Tibial nerve (tissue), 4 donors: ENCODE measurements around the gene CSF3. TPM values are rescaled to one million over a fixed set of nuclear protein-coding genes. Genes with fewer than 3 reads are reported as not detected.
"Not testable (repeated sequence)": the region's sequence is repeated elsewhere in the genome, so short reads cannot be mapped to it uniquely, and the experiment has no call there.

Experiments used
- DNase-seq, 2 donors: peaks; one replicate each; pipeline ENCODE4 v3.0.0-alpha.2; 2019; ENCODE audit warnings: low spot score in 2 of 2
- H3K27ac ChIP-seq, 4 donors: fragments of 200-600 bp; sonication (generic) in 3 of 4; one replicate each; pipeline ENCODE4 v1.5.1; 2017 to 2019; ENCODE audit warnings: mild to moderate bottlenecking in 1 of 4
- H3K27me3 ChIP-seq, 2 donors: fragments of 200-600 bp; sonication (generic) in 1 of 2; one replicate each; pipeline versions ENCODE4 v1.5.1 to v1.6.0; 2017 to 2019
- H3K36me3 ChIP-seq, 3 donors: fragments of 200-600 bp; sonication (generic); one replicate each; pipeline ENCODE4 v1.5.1; 2018 to 2019
- H3K4me1 ChIP-seq, 4 donors: fragments of 200-600 bp; sonication (generic) in 3 of 4; one replicate each; pipeline ENCODE4 v1.5.1; 2017 to 2019
- H3K4me3 ChIP-seq, 4 donors: fragments of 200-600 bp; sonication (generic) in 3 of 4; one replicate each; pipeline ENCODE4 v1.5.1; 2017 to 2019; ENCODE audit warnings: mild to moderate bottlenecking in 1 of 4, moderate library complexity in 1 of 4
- H3K9me3 ChIP-seq, 4 donors: fragments of 200-600 bp; sonication (generic) in 3 of 4; one replicate each; pipeline ENCODE4 v1.5.1; 2017 to 2019
- CTCF ChIP-seq, 5 experiments: fragments of 200-600 bp in 3 of 5; fragments of 450-650 bp in 2 of 5; sonication (generic) in 3 of 5; IDR thresholded peaks; one replicate each; pipeline ENCODE4 v1.5.1; 2016 to 2019; ENCODE audit warnings: antibody characterized with exemption in 5 of 5, mild to moderate bottlenecking in 3 of 5, moderate library complexity in 2 of 5
- EP300 ChIP-seq, 2 donors: sonication (generic); formaldehyde crosslinking; IDR thresholded peaks; one replicate each; pipeline ENCODE4 v1.6.1; 2017; ENCODE audit warnings: antibody characterized with exemption in 2 of 2, mild to moderate bottlenecking in 1 of 2
- POLR2A ChIP-seq, 2 donors: fragments of 450-650 bp; IDR thresholded peaks; one replicate each; pipeline ENCODE4 v1.6.1; 2017; ENCODE audit warnings: antibody characterized with exemption in 2 of 2, mild to moderate bottlenecking in 2 of 2, moderate library complexity in 2 of 2
- WGBS, 2 donors: methylation state at CpG; one replicate each; pipeline ENCODE4 v1.1.5; 2018; 5-methylcytosine and 5-hydroxymethylcytosine counted together
- total RNA-seq, 4 donors: library from RNA; depleted of rRNA; stranded (reverse); fragments of >200 nt; gene quantifications; one replicate each; pipeline ENCODE4 v1.1.0, GENCODE V29; 2016

The CSF3 gene
- total RNA-seq, 4 donors from 2014 or later = 0.59 to 2.1 TPM; not detected in 2

GRCh38 chr17:39996800-39997199, 18.4 kb upstream of the CSF3 start:
- peaks cover 3 to 72% (median 44%) of the 10 kb centered on the region in 3 donors for H3K36me3 ChIP-seq
- WGBS, 2 donors = 26 to 31% methylated on average over 6 of the region's 6 CpGs
- no peaks in the 10 kb centered on the region for H3K27me3 ChIP-seq
- no peak for TF ChIP-seq CTCF (IDR thresholded peaks at IDR 0.05)
- TF ChIP-seq POLR2A (IDR thresholded peaks at IDR 0.05) = no peak
- TF ChIP-seq EP300 (IDR thresholded peaks at IDR 0.05) = no peak
- no peak overlapping the region for H3K4me3 ChIP-seq
- no peak for DNase-seq
- peaks cover 0 to 10% (median 0%) of the 10 kb centered on the region in 4 donors for H3K4me1 ChIP-seq
- no peak overlapping the region for H3K27ac ChIP-seq
- no peaks in the 10 kb centered on the region for H3K9me3 ChIP-seq

GRCh38 chr17:39997543-39997942, 17.7 kb upstream of the CSF3 start:
- H3K4me1 ChIP-seq = peaks cover 0 to 10% (median 0%) of the 10 kb centered on the region in 4 donors
- no peaks in the 10 kb centered on the region for H3K9me3 ChIP-seq
- DNase-seq = no peak
- H3K36me3 ChIP-seq = peaks cover 3 to 65% (median 38%) of the 10 kb centered on the region in 3 donors
- H3K27ac ChIP-seq = no peak overlapping the region
- 69 to 86% methylated on average over 4 of the region's 4 CpGs for WGBS, 2 donors
- H3K27me3 ChIP-seq = no peaks in the 10 kb centered on the region
- TF ChIP-seq POLR2A (IDR thresholded peaks at IDR 0.05) = no peak
- TF ChIP-seq CTCF (IDR thresholded peaks at IDR 0.05) = no peak
- no peak for TF ChIP-seq EP300 (IDR thresholded peaks at IDR 0.05)
- no peak overlapping the region for H3K4me3 ChIP-seq

- Histone ChIP-seq H3K4me1 (peaks cover 0 to 10% (median 0%) of the 10 kb centered on the region in 4 donors), H3K9me3 (no peaks in the 10 kb centered on the region), H3K4me3 (no peak overlapping the region), H3K27me3 (no peaks in the 10 kb centered on the region), H3K27ac (no peak overlapping the region), H3K36me3 (peaks cover 3 to 50% (median 23%) of the 10 kb centered on the region in 3 donors)
- TF ChIP-seq CTCF (IDR thresholded peaks at IDR 0.05) = no peak
- no peak for TF ChIP-seq POLR2A (IDR thresholded peaks at IDR 0.05)
- TF ChIP-seq EP300 (IDR thresholded peaks at IDR 0.05) = no peak
- DNase-seq = no peak
- 74 to 82% methylated on average over 4 of the region's 4 CpGs for WGBS, 2 donors
Observed at GRCh38 chr17:39999067-39999466, 16.2 kb upstream of the CSF3 start.

- Histone ChIP-seq H3K36me3 (peaks cover 3 to 39% (median 12%) of the 10 kb centered on the region in 3 donors), H3K4me1 (peaks cover 0 to 10% (median 0%) of the 10 kb centered on the region in 4 donors), H3K9me3 (no peaks in the 10 kb centered on the region), H3K4me3 (no peak overlapping the region), H3K27ac (no peak overlapping the region), H3K27me3 (no peaks in the 10 kb centered on the region)
- 81 to 89% methylated on average over 7 of the region's 7 CpGs for WGBS, 2 donors
- no peak for DNase-seq
- TF ChIP-seq CTCF (IDR thresholded peaks at IDR 0.05) = no peak
Observed at GRCh38 chr17:40000161-40000560, 15.1 kb upstream of the CSF3 start.

GRCh38 chr17:40001335-40001734, 13.9 kb upstream of the CSF3 start:
- H3K27ac ChIP-seq, H3K4me1 ChIP-seq, H3K9me3 ChIP-seq, DNase-seq, H3K4me3 ChIP-seq, H3K27me3 ChIP-seq: not testable (repeated sequence)
- H3K36me3 ChIP-seq = peaks cover 0 to 27% (median 8%) of the 10 kb centered on the region in 3 donors
- WGBS, 2 donors = 80 to 92% methylated on average over 8 of the region's 8 CpGs

- no peak for DNase-seq
- TF ChIP-seq CTCF (IDR thresholded peaks at IDR 0.05) = no peak
- TF ChIP-seq POLR2A (IDR thresholded peaks at IDR 0.05) = no peak
- TF ChIP-seq EP300 (IDR thresholded peaks at IDR 0.05) = no peak
- Histone ChIP-seq H3K4me1 (no peaks in the 10 kb centered on the region), H3K4me3 (no peak overlapping the region), H3K27me3 (no peaks in the 10 kb centered on the region), H3K9me3 (no peaks in the 10 kb centered on the region), H3K27ac (no peak overlapping the region), H3K36me3 (peaks cover 0 to under 1% (median 0%) of the 10 kb centered on the region in 3 donors)
- 91 to 93% methylated on average over 9 of the region's 9 CpGs for WGBS, 2 donors
Observed at GRCh38 chr17:40004072-40004471, 11.2 kb upstream of the CSF3 start.
